Measurements from ENCODE around the gene TMEM209.
"Not testable (repeated sequence)": the region's sequence is repeated elsewhere in the genome, so short reads cannot be mapped to it uniquely, and the experiment has no call there.

TMEM209 gene

GRCh38 chr7:130205084-130205947, at the start of gene TMEM209:
TSS of gene TMEM209 (minus strand) at chr7:130205406. CDS start at chr7:130205375, 31 bp downstream.
- Histone ChIP-seq H3K4me1 (ENCODE audit: control insufficient read depth, insufficient read depth, low read length) (no peaks in the 10 kb centered on the region), H3K27ac (ENCODE audit: low read depth, low read length) (peak within 1 kb of the TSS; percentile 80), H3K4me3 (ENCODE audit: low read depth, low read length) (peak within 1 kb of the TSS; percentile 86), H3K9me3 (ENCODE audit: control insufficient read depth, insufficient read depth, low read depth, low read length) (no peaks in the 10 kb centered on the region), H3K27me3 (ENCODE audit: control insufficient read depth, insufficient read depth, low read length) (no peaks in the 10 kb centered on the region), H3K36me3 (ENCODE audit: control insufficient read depth, insufficient read depth, low read length) (peaks cover 35% of the 10 kb centered on the region), H3K9ac (ENCODE audit: low read length) (peak within 1 kb of the TSS; percentile 96)

DNA sequence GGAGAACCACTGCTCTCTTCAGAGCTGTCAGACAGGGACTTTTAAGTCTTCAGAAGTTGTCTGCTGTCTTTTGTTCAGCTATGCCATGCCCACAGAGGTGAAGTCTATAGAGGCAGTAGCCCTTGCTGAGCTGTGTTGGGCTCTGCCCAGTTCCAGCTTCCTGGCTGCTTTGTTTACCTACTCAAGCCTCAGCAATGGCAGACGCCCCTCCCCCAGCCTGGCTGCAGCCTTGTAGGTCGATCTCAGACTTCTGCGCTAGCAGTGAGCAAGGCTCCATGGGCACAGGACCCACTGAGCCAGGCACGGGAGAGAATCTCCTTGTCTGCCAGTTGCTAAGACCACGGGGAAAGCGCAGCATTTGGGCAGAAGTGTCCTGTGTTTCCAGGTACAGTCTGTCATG, 49.3 kb upstream of the TMEM209 start:
- no peaks in the 10 kb centered on the region for H3K36me3 ChIP-seq (ENCODE audit: control insufficient read depth, insufficient read depth, low read length)
- no peaks in the 10 kb centered on the region for H3K27me3 ChIP-seq (ENCODE audit: control insufficient read depth, insufficient read depth, low read length)
- H3K27ac ChIP-seq (ENCODE audit: low read depth, low read length), result no peak overlapping the region
- H3K9ac ChIP-seq (ENCODE audit: low read length), result no peak overlapping the region
- peaks cover 14% of the 10 kb centered on the region; the same call in 1 of the 2 replicates for H3K9me3 ChIP-seq (ENCODE audit: control insufficient read depth, insufficient read depth, low read depth, low read length)
- no peak overlapping the region for H3K4me3 ChIP-seq (ENCODE audit: low read depth, low read length)
- peaks cover 22% of the 10 kb centered on the region for H3K4me1 ChIP-seq (ENCODE audit: control insufficient read depth, insufficient read depth, low read length)

DNA sequence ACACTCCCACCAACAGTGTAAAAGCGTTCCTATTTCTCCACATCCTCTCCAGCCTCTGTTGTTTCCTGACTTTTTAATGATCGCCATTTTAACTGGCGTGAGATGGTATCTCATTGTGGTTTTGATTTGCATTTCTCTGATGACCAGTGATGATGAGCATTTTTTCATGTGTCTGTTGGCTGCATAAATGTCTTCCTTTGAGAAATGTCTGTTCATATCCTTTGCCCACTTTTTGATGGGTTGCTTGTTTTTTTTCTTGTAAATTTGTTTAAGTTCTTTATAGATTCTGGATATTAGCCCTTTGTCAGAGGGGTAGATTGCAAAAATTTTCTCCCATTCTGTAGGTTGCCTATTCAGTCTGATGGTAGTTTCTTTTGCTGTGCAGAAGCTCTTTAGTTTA, 44.4 kb upstream of the TMEM209 start:
- H3K9me3 ChIP-seq (ENCODE audit: control insufficient read depth, insufficient read depth, low read depth, low read length); H3K4me3 ChIP-seq (ENCODE audit: low read depth, low read length); H3K27me3 ChIP-seq (ENCODE audit: control insufficient read depth, insufficient read depth, low read length); H3K4me1 ChIP-seq (ENCODE audit: control insufficient read depth, insufficient read depth, low read length); H3K36me3 ChIP-seq (ENCODE audit: control insufficient read depth, insufficient read depth, low read length); H3K9ac ChIP-seq (ENCODE audit: low read length); H3K27ac ChIP-seq (ENCODE audit: low read depth, low read length): not testable (repeated sequence)

- not testable (repeated sequence) for H3K9ac ChIP-seq (ENCODE audit: low read length); H3K9me3 ChIP-seq (ENCODE audit: control insufficient read depth, insufficient read depth, low read depth, low read length); H3K27me3 ChIP-seq (ENCODE audit: control insufficient read depth, insufficient read depth, low read length); H3K4me1 ChIP-seq (ENCODE audit: control insufficient read depth, insufficient read depth, low read length); H3K27ac ChIP-seq (ENCODE audit: low read depth, low read length); H3K36me3 ChIP-seq (ENCODE audit: control insufficient read depth, insufficient read depth, low read length); H3K4me3 ChIP-seq (ENCODE audit: low read depth, low read length)
Observed at GRCh38 chr7:130248842-130249241, 43.6 kb upstream of the TMEM209 start.

DNA sequence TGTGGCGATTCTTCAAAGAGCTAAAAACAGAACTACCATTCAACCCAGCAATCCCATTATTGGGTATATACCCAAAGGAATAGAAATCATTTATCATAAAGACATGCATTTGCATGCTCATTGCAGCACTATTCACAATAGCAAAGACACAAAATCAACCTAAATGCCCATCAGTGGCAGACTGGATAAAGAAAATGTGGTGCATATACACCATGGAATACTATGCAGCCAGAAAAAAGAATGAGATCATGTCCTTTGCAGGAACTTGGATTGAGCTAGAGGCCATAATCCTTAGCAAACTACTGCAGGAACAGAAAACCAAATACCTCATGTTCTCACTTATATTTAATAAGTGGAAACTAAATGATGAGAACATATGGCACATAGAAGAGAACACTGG, 41.3 kb upstream of the TMEM209 start:
- not testable (repeated sequence) for H3K27me3 ChIP-seq (ENCODE audit: control insufficient read depth, insufficient read depth, low read length); H3K36me3 ChIP-seq (ENCODE audit: control insufficient read depth, insufficient read depth, low read length); H3K27ac ChIP-seq (ENCODE audit: low read depth, low read length); H3K9ac ChIP-seq (ENCODE audit: low read length); H3K4me1 ChIP-seq (ENCODE audit: control insufficient read depth, insufficient read depth, low read length); H3K9me3 ChIP-seq (ENCODE audit: control insufficient read depth, insufficient read depth, low read depth, low read length); H3K4me3 ChIP-seq (ENCODE audit: low read depth, low read length)

GRCh38 chr7:130243486-130243885, 38.3 kb upstream of the TMEM209 start:
- not testable (repeated sequence) for H3K27ac ChIP-seq (ENCODE audit: low read depth, low read length); H3K27me3 ChIP-seq (ENCODE audit: control insufficient read depth, insufficient read depth, low read length); H3K4me1 ChIP-seq (ENCODE audit: control insufficient read depth, insufficient read depth, low read length); H3K4me3 ChIP-seq (ENCODE audit: low read depth, low read length); H3K36me3 ChIP-seq (ENCODE audit: control insufficient read depth, insufficient read depth, low read length); H3K9me3 ChIP-seq (ENCODE audit: control insufficient read depth, insufficient read depth, low read depth, low read length); H3K9ac ChIP-seq (ENCODE audit: low read length)

DNA sequence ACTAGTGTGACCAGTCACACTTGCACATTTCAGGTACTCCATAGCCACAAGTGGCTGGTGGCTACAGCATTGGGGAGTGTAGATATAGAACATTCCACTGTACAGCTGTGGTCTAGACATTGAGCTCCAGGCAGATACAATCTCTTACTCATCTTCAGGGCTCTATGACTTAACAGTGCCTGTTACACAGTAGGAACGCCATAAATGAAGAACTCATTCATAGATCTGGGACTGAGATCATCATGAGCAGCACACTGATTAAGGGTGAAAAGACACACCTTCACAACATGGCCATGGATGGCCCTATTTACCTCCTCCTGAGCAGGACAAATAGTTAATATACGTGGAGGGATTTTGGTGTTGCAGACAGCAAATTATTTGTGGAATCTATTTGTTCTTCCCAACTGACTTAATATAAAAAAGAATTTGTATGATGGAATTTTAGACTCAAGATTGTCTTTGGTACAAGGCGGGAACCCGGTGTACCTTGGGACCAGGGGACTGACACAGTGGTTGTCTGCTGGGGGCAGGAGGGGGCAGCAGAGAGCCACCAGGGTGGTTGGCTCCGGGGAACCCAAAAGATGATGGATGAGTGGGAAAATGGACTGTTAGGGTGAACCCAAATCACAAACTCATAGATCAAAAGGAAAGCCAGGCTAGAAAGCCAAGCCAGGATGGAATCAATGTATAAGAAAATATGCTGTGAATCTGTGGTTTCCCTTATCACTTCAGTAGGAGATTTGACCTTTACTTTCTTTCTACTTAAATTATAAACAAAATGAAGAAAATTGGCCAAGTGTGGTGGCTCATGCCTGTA, 37.2 kb upstream of the TMEM209 start:
- no peak overlapping the region for H3K4me3 ChIP-seq (ENCODE audit: low read depth, low read length)
- no peak overlapping the region for H3K27ac ChIP-seq (ENCODE audit: low read depth, low read length)

GRCh38 chr7:130240240-130240639, 35.0 kb upstream of the TMEM209 start:
- Histone ChIP-seq H3K36me3 (ENCODE audit: control insufficient read depth, insufficient read depth, low read length) (no peaks in the 10 kb centered on the region), H3K27me3 (ENCODE audit: control insufficient read depth, insufficient read depth, low read length) (no peaks in the 10 kb centered on the region), H3K4me1 (ENCODE audit: control insufficient read depth, insufficient read depth, low read length) (no peaks in the 10 kb centered on the region), H3K27ac (ENCODE audit: low read depth, low read length) (no peak overlapping the region), H3K9ac (ENCODE audit: low read length) (no peak overlapping the region), H3K4me3 (ENCODE audit: low read depth, low read length) (no peak overlapping the region), H3K9me3 (ENCODE audit: control insufficient read depth, insufficient read depth, low read depth, low read length) (no peaks in the 10 kb centered on the region)

More for the DNA sequence above, 37.2 kb upstream of the TMEM209 start:
- no peaks in the 10 kb centered on the region for H3K4me1 ChIP-seq (ENCODE audit: control insufficient read depth, insufficient read depth, low read length)
- no peaks in the 10 kb centered on the region for H3K36me3 ChIP-seq (ENCODE audit: control insufficient read depth, insufficient read depth, low read length)
- H3K9me3 ChIP-seq (ENCODE audit: control insufficient read depth, insufficient read depth, low read depth, low read length), result no peaks in the 10 kb centered on the region
- no peak overlapping the region for H3K9ac ChIP-seq (ENCODE audit: low read length)
- no peaks in the 10 kb centered on the region for H3K27me3 ChIP-seq (ENCODE audit: control insufficient read depth, insufficient read depth, low read length)

GRCh38 chr7:130236361-130236760, 31.2 kb upstream of the TMEM209 start:
- H3K4me1 ChIP-seq (ENCODE audit: control insufficient read depth, insufficient read depth, low read length); H3K27me3 ChIP-seq (ENCODE audit: control insufficient read depth, insufficient read depth, low read length); H3K27ac ChIP-seq (ENCODE audit: low read depth, low read length); H3K9ac ChIP-seq (ENCODE audit: low read length); H3K9me3 ChIP-seq (ENCODE audit: control insufficient read depth, insufficient read depth, low read depth, low read length); H3K4me3 ChIP-seq (ENCODE audit: low read depth, low read length); H3K36me3 ChIP-seq (ENCODE audit: control insufficient read depth, insufficient read depth, low read length): not testable (repeated sequence)

DNA sequence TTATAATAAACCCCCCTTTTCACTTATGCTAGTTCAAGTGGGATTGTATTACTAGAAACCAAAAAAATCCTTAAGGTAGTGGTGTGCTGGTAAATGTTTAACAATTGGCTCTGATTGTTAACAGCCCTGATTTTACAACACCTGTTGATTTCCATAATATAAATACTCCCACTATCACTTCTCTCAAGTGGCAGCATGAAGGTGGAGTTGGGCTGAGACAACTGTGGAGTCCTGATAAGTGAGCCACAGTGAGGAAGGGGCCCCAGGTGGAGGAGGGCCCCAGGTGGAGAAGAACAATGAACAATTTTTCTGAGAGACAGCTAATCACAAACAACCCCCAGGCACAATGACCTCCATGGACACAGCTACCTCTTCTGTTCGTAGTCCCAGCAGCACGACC, 28.9 kb upstream of the TMEM209 start:
- no peak overlapping the region for H3K4me3 ChIP-seq (ENCODE audit: low read depth, low read length)
- peaks cover 7% of the 10 kb centered on the region; the same call in 1 of the 2 replicates for H3K9me3 ChIP-seq (ENCODE audit: control insufficient read depth, insufficient read depth, low read depth, low read length)
- no peaks in the 10 kb centered on the region for H3K36me3 ChIP-seq (ENCODE audit: control insufficient read depth, insufficient read depth, low read length)
- no peaks in the 10 kb centered on the region for H3K27me3 ChIP-seq (ENCODE audit: control insufficient read depth, insufficient read depth, low read length)
- H3K27ac ChIP-seq (ENCODE audit: low read depth, low read length), result no peak overlapping the region
- H3K9ac ChIP-seq (ENCODE audit: low read length), result no peak overlapping the region
- H3K4me1 ChIP-seq (ENCODE audit: control insufficient read depth, insufficient read depth, low read length), result peaks cover 1% of the 10 kb centered on the region; the same call in 1 of the 2 replicates

- Histone ChIP-seq H3K9me3 (ENCODE audit: control insufficient read depth, insufficient read depth, low read depth, low read length) (peaks cover 7% of the 10 kb centered on the region; the same call in 1 of the 2 replicates), H3K9ac (ENCODE audit: low read length) (no peak overlapping the region), H3K27ac (ENCODE audit: low read depth, low read length) (no peak overlapping the region), H3K36me3 (ENCODE audit: control insufficient read depth, insufficient read depth, low read length) (no peaks in the 10 kb centered on the region), H3K4me3 (ENCODE audit: low read depth, low read length) (no peak overlapping the region), H3K27me3 (ENCODE audit: control insufficient read depth, insufficient read depth, low read length) (no peaks in the 10 kb centered on the region), H3K4me1 (ENCODE audit: control insufficient read depth, insufficient read depth, low read length) (peaks cover 16% of the 10 kb centered on the region)
Observed at GRCh38 chr7:130232209-130232608, 27.0 kb upstream of the TMEM209 start.

Measured in HUES6 (cell line).